Ishikawa (cell line): ENCODE results near the gene PAFAH2.

Experiments
- CEBPB ChIP-seq: IDR thresholded peaks from 2 replicates; pipeline ENCODE4 v1.6.1; 2012
- CREB1 ChIP-seq: IDR thresholded peaks from 2 replicates; pipeline ENCODE4 v1.6.1; 2012; ENCODE audit warnings: low read depth
- EGR1 ChIP-seq: IDR thresholded peaks from 2 replicates; pipeline ENCODE4 v1.6.1; 2012
- EP300 ChIP-seq: IDR thresholded peaks from 2 replicates; pipeline ENCODE4 v1.6.1; 2012; ENCODE audit warnings: borderline replicate concordance
- FOXM1 ChIP-seq: IDR thresholded peaks from 2 replicates; pipeline ENCODE4 v1.6.1; 2012; ENCODE audit warnings: low read depth, borderline replicate concordance
- NFIC ChIP-seq: IDR thresholded peaks from 2 replicates; pipeline ENCODE4 v1.6.1; 2012
- RAD21 ChIP-seq: IDR thresholded peaks from 2 replicates; pipeline ENCODE4 v1.6.1; 2012; ENCODE audit warnings: low read depth
- REST ChIP-seq: IDR thresholded peaks from 2 replicates; pipeline ENCODE4 v1.6.1; 2012; ENCODE audit warnings: low read depth, mild to moderate bottlenecking
- TAF1 ChIP-seq: IDR thresholded peaks from 2 replicates; pipeline ENCODE4 v1.6.1; 2012; ENCODE audit warnings: low read depth, mild to moderate bottlenecking
- TCF12 ChIP-seq: IDR thresholded peaks from 2 replicates; pipeline ENCODE4 v1.6.1; 2012; ENCODE audit warnings: low read depth
- TEAD4 ChIP-seq: IDR thresholded peaks from 2 replicates; pipeline ENCODE4 v1.6.1; 2012
- USF1 ChIP-seq: IDR thresholded peaks from 2 replicates; pipeline ENCODE4 v1.6.1; 2012
- YY1 ChIP-seq: IDR thresholded peaks from 2 replicates; pipeline ENCODE4 v1.6.1; 2012; ENCODE audit warnings: low read depth
- ZBTB7A ChIP-seq: IDR thresholded peaks from 2 replicates; pipeline ENCODE4 v1.6.1; 2012; ENCODE audit warnings: low read depth
- TF ChIP-seq, protein P1 (sequence below): IDR thresholded peaks from 2 replicates; pipeline ENCODE4 v1.6.1; 2012

PAFAH2 gene

DNA sequence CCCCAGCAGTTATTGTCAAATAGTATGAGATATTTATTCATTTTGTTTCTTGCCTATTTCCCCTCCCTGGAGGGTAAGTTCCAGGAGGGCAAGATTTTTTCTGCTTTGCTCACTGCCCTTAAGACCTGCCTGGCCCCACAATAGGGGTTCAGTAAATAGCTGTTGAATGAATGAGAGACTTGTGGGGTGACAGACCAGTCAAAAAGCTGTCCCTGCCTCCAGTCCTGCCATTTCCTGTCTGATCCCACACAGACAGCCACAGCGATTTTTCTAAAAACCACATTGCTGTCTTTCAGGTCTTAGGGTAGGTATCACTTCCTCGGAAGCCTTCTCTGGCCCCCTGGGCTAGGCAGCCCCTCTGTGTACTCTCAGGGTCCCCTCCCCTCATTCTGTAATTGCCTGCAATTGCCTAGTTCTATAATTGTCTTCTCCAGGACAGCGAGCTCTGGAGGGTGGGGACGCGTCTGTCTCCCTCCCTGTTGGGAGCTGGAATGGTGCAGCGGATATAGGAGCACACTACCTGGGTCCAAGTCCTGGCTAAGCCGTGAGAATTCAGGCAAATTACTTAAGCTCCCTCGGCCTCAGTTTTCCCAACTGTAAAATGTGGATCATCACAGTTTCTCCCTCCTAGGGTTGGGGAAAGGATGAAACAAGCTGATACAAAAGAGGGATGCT lies 21.9 kb upstream of the PAFAH2 start:
- no peak for TF ChIP-seq EP300
- TF ChIP-seq, protein P1, sequence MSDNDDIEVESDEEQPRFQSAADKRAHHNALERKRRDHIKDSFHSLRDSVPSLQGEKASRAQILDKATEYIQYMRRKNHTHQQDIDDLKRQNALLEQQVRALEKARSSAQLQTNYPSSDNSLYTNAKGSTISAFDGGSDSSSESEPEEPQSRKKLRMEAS, result no peak
- TF ChIP-seq NFIC, result no peak
- no peak for TF ChIP-seq EGR1
- TF ChIP-seq FOXM1, result no peak
- TF ChIP-seq YY1, result no peak
- no peak for TF ChIP-seq TEAD4

GRCh38 chr1:26017606-26018005 lies 19.7 kb upstream of the PAFAH2 start:
- TF ChIP-seq, protein P1, result no peak
- TF ChIP-seq TEAD4 (no peak), NFIC (no peak), EP300 (no peak), USF1 (no peak)

- no peak for TF ChIP-seq YY1
- TF ChIP-seq CEBPB, result no peak
- TF ChIP-seq NFIC, result no peak
- TF ChIP-seq FOXM1, result no peak
- TF ChIP-seq, protein P1, result no peak
- no peak for TF ChIP-seq USF1
- TF ChIP-seq TEAD4, result no peak
- TF ChIP-seq TCF12, result no peak
- no peak for TF ChIP-seq EGR1
- TF ChIP-seq ZBTB7A, result no peak
- no peak for TF ChIP-seq EP300
- no peak for TF ChIP-seq REST
- TF ChIP-seq RAD21, result no peak
- TF ChIP-seq TAF1, result no peak
- no peak for TF ChIP-seq CREB1
Measured at GRCh38 chr1:26016953-26017545, 19.2 kb upstream of the PAFAH2 start.

- TF ChIP-seq REST (no peak), USF1 (no peak), CREB1 (no peak), EP300 (no peak)
Measured at GRCh38 chr1:26016258-26016952, 18.5 kb upstream of the PAFAH2 start.

DNA sequence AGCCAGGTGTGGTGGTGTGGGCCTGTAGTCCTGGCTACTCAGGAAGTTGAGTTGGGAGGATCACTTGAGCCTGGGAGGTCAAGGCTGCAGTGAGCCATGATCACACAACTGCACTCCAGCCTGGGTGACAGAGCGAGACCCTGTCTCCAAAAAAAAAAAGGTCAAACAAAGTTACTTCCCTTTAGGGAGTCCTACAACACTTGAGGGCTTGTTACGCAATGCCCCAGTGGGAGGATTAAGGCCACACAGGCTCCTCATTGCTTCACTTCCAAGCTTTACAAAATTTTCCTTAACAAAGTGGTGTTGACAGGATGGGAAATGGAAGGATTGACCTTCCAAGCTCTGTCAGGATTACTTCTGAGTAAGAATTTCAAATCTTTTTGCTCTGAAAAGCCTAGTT lies 17.5 kb upstream of the PAFAH2 start:
- TF ChIP-seq EGR1 (no peak), CEBPB (peak; percentile 90), CREB1 (no peak), NFIC (no peak)

GRCh38 chr1:26014179-26014578 lies 16.3 kb upstream of the PAFAH2 start:
- TF ChIP-seq TAF1, result no peak
- TF ChIP-seq TEAD4, result no peak
- no peak for TF ChIP-seq ZBTB7A
- no peak for TF ChIP-seq RAD21
- no peak for TF ChIP-seq USF1
- no peak for TF ChIP-seq CEBPB
- TF ChIP-seq YY1, result no peak
- TF ChIP-seq FOXM1, result no peak
- no peak for TF ChIP-seq TCF12
- TF ChIP-seq REST, result no peak
